Liver (tissue), 9 donors: ENCODE results near the gene BRSK1. TPM values are rescaled to one million over a fixed set of nuclear protein-coding genes. Genes with fewer than 3 reads are reported as not detected.

Experiments
- DNase-seq: peaks from one replicate; pipeline ENCODE4 v3.0.0-alpha.2; 2017; ENCODE audit warnings: low spot score
- H3K27ac ChIP-seq, 2 donors: one replicate each; pipeline ENCODE4 v1.7.0; 2013; ENCODE audit warnings: inconsistent platforms in 2 of 2, low read length in 2 of 2, control low read depth in 1 of 2, low read depth in 1 of 2, mild to moderate bottlenecking in 1 of 2
- H3K27me3 ChIP-seq, 4 donors: one replicate each; pipeline versions ENCODE4 v1.6.1 to v1.7.0; 2013; ENCODE audit warnings: low read length in 3 of 4, inconsistent platforms in 1 of 4, mild to moderate bottlenecking in 1 of 4, moderate library complexity in 1 of 4; ENCODE audit not compliant: control insufficient read depth in 4 of 4, insufficient read depth in 4 of 4
- H3K36me3 ChIP-seq, 4 donors: one replicate each; pipeline versions ENCODE4 v1.6.1 to v1.7.0; 2013; ENCODE audit warnings: low read length in 3 of 4, mild to moderate bottlenecking in 3 of 4, low read depth in 1 of 4, moderate library complexity in 1 of 4; ENCODE audit not compliant: control insufficient read depth in 4 of 4, insufficient read depth in 3 of 4
- H3K4me1 ChIP-seq, 4 donors: one replicate each; pipeline versions ENCODE4 v1.6.1 to v1.7.0; 2013; ENCODE audit warnings: low read length in 3 of 4, mild to moderate bottlenecking in 3 of 4, moderate library complexity in 1 of 4; ENCODE audit not compliant: control insufficient read depth in 4 of 4, insufficient read depth in 4 of 4
- H3K4me3 ChIP-seq, 3 donors: one replicate each; pipeline versions ENCODE4 v1.6.1 to v1.7.0; 2013; ENCODE audit warnings: low read length in 3 of 3, control low read depth in 1 of 3, low read depth in 1 of 3, mild to moderate bottlenecking in 1 of 3
- H3K9ac ChIP-seq, 2 donors: one replicate each; pipeline ENCODE4 v1.7.0; 2013; ENCODE audit warnings: low read length in 2 of 2, mild to moderate bottlenecking in 2 of 2, moderate library complexity in 2 of 2, control low read depth in 1 of 2, low read depth in 1 of 2
- H3K9me3 ChIP-seq, 4 donors: one replicate each; pipeline versions ENCODE4 v1.6.1 to v1.7.0; 2013; ENCODE audit warnings: low read length in 3 of 4; ENCODE audit not compliant: control insufficient read depth in 4 of 4
- EGR1 ChIP-seq, 2 donors: IDR thresholded peaks; 2 replicates each; pipeline ENCODE4 v1.6.1; 2016 to 2018; ENCODE audit warnings: antibody characterized with exemption in 2 of 2, low read depth in 2 of 2
- FOXA1 ChIP-seq: IDR thresholded peaks from 2 replicates; pipeline ENCODE4 v1.6.1; 2016; ENCODE audit warnings: antibody characterized with exemption
- FOXA2 ChIP-seq: IDR thresholded peaks from 2 replicates; pipeline ENCODE4 v1.6.1; 2016; ENCODE audit warnings: antibody characterized with exemption
- GABPA ChIP-seq, 2 donors: IDR thresholded peaks in 1 of 2; conservative IDR thresholded peaks in 1 of 2; 2 replicates each; pipeline ENCODE4 v1.6.1; 2016; ENCODE audit warnings: antibody characterized with exemption in 2 of 2, mild to moderate bottlenecking in 1 of 2, moderate library complexity in 1 of 2
- HNF4G ChIP-seq: IDR thresholded peaks from 2 replicates; pipeline ENCODE4 v1.6.1; 2016; ENCODE audit warnings: antibody characterized with exemption
- JUND ChIP-seq, 2 donors: IDR thresholded peaks; 2 replicates each; pipeline ENCODE4 v1.6.1; 2016; ENCODE audit warnings: antibody characterized with exemption in 2 of 2
- NR2F2 ChIP-seq: IDR thresholded peaks from 2 replicates; pipeline ENCODE4 v1.6.1; 2016; ENCODE audit warnings: antibody characterized with exemption
- RAD21 ChIP-seq, 2 donors: IDR thresholded peaks; 2 replicates each; pipeline ENCODE4 v1.6.1; 2016; ENCODE audit warnings: antibody characterized with exemption in 2 of 2, mild to moderate bottlenecking in 2 of 2
- REST ChIP-seq: IDR thresholded peaks from 2 replicates; pipeline ENCODE4 v1.6.1; 2016; ENCODE audit warnings: antibody characterized with exemption, mild to moderate bottlenecking
- RXRA ChIP-seq, 2 donors: IDR thresholded peaks; 2 replicates each; pipeline ENCODE4 v1.6.1; 2017 to 2018; ENCODE audit warnings: antibody characterized with exemption in 2 of 2, mild to moderate bottlenecking in 1 of 2
- SP1 ChIP-seq: IDR thresholded peaks from 2 replicates; pipeline ENCODE4 v1.6.1; 2018; ENCODE audit warnings: antibody characterized with exemption, mild to moderate bottlenecking
- ZBTB33 ChIP-seq: IDR thresholded peaks from 2 replicates; pipeline ENCODE4 v1.6.1; 2016; ENCODE audit warnings: antibody characterized with exemption
- WGBS: extraction: QIAGEN DNeasy Blood & Tissue Kit; methylation state at CpG from one replicate; pipeline ENCODE4 v1.1.7; 2013; 5-methylcytosine and 5-hydroxymethylcytosine counted together
- polyA plus RNA-seq, 2 donors: library from polyadenylated mRNA; stranded (reverse) in 1 of 2; unstranded in 1 of 2; fragments of 200-250 nt in 1 of 2; fragments of >200 nt in 1 of 2; fragmentation: Nextera tagmentation in 1 of 2; extraction: Ambion mirVana in 1 of 2; gene quantifications; one replicate each; pipeline versions ENCODE4 v1.2.1 to v1.2.3, GENCODE V29; 2013 to 2015
- total RNA-seq, 2 donors: library from RNA; depleted of rRNA; stranded (reverse); fragments of >200 nt; gene quantifications; one replicate each; pipeline ENCODE4 v1.2.3, GENCODE V29; 2014
- donor health status: healthy.
- donor health status: healthy.
- donor health status: healthy.
- donor health status: healthy.
- donor health status: healthy.

The BRSK1 gene
- total and polyA plus RNA-seq, 4 donors: 0.10 to 0.65 (median 0.42) TPM; not detected in 1

GRCh38 chr19:55270172-55270942 lies 13.4 kb upstream of the BRSK1 start:
- H3K27ac ChIP-seq: no peak overlapping the region
- 92% methylated on average over 25 of the region's 25 CpGs for WGBS
- H3K36me3 ChIP-seq: peaks cover 3 to 31% (median 4%) of the 10 kb centered on the region in 4 donors
- no peak overlapping the region for H3K9ac ChIP-seq
- no peak for DNase-seq
- H3K27me3 ChIP-seq: no peaks in the 10 kb centered on the region
- no peaks in the 10 kb centered on the region for H3K4me1 ChIP-seq
- H3K4me3 ChIP-seq: no peak overlapping the region
- no peak for TF ChIP-seq JUND (IDR thresholded peaks at IDR 0.05)
- TF ChIP-seq ZBTB33: no peak
- TF ChIP-seq RAD21 (IDR thresholded peaks at IDR 0.05): no peak
- TF ChIP-seq GABPA (IDR thresholded peaks at IDR 0.05 in 1 of 2, conservative IDR thresholded peaks at IDR 0.05 in 1 of 2): no peak
- TF ChIP-seq FOXA1: no peak
- no peak for TF ChIP-seq HNF4G
- no peak for TF ChIP-seq EGR1 (IDR thresholded peaks at IDR 0.05; ENCODE audit: low read depth in 2 of 2)
- no peak for TF ChIP-seq SP1
- no peaks in the 10 kb centered on the region for H3K9me3 ChIP-seq

- Histone ChIP-seq H3K4me1 (no peaks in the 10 kb centered on the region), H3K27ac (no peak overlapping the region), H3K9me3 (no peaks in the 10 kb centered on the region), H3K9ac (no peak overlapping the region), H3K27me3 (no peaks in the 10 kb centered on the region), H3K4me3 (no peak overlapping the region), H3K36me3 (peaks cover 3 to 40% (median 5%) of the 10 kb centered on the region in 4 donors)
- no peak for TF ChIP-seq FOXA2
- no peak for TF ChIP-seq NR2F2
- no peak for TF ChIP-seq RXRA (IDR thresholded peaks at IDR 0.05)
- no peak for TF ChIP-seq ZBTB33
- no peak for TF ChIP-seq REST
- TF ChIP-seq FOXA1: no peak
- DNase-seq: no peak
- WGBS: 95% methylated on average over 18 of the region's 18 CpGs
Observed at GRCh38 chr19:55272142-55272541, 11.7 kb upstream of the BRSK1 start.
